GM10248 (cell line): ENCODE results near the gene ADGRV1.

ENCODE experiments used
- CTCF ChIA-PET: fragments of 300-600 bp; sonication (Branson Sonifier 250); formaldehyde crosslinking; extraction: SDS; loops from one replicate; lab custom pipeline; 2021; ENCODE audit warnings: antibody characterized with exemption; lab: Yijun Ruan, JAX
- POLR2A ChIA-PET: fragments of 350-650 bp; sonication (Branson Sonifier 250); formaldehyde crosslinking; extraction: SDS; loops from one replicate; lab custom pipeline; 2020; ENCODE audit warnings: antibody characterized with exemption; lab: Yijun Ruan, JAX
- DNase-seq: peaks from one replicate; pipeline ENCODE4 v3.0.0; 2012; ENCODE audit errors: extremely low spot score
- TF ChIP-seq, protein P1 (sequence below): IDR thresholded peaks from 2 replicates; pipeline ENCODE4 v1.5.1; 2012; ENCODE audit warnings: mild to moderate bottlenecking, low read depth; ENCODE audit errors: extremely low read depth, missing control alignments, control extremely low read depth

Gene ADGRV1

DNA sequence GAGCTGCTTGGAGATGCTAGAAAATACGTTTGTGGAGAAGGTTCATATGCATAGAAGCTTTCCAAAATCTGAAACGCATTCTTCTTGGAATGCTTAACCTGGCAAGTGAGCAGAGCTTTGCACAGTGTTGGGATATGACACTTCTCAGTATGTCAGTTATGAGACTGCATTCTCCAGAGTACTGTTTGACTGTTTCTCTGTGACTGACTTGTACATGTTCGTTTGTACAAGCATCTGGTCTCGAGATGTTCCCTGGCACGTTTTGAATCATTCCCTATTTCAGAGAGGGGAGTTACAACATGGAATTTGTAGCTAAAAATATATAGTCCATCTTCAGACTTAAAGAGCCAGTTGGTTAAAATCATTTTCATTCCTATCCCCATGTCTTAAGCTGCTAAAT lies 552.1 kb downstream of the ADGRV1 start:
- DNase-seq, result no peak
- CTCF ChIA-PET, result interaction anchor here (1.0 to 2.3 kb wide), 2 partner anchors 9 to 309 kb away, joined by 4 to 6 read pairs; no protein-coding TSS in a partner anchor
- TF ChIP-seq, protein P1, sequence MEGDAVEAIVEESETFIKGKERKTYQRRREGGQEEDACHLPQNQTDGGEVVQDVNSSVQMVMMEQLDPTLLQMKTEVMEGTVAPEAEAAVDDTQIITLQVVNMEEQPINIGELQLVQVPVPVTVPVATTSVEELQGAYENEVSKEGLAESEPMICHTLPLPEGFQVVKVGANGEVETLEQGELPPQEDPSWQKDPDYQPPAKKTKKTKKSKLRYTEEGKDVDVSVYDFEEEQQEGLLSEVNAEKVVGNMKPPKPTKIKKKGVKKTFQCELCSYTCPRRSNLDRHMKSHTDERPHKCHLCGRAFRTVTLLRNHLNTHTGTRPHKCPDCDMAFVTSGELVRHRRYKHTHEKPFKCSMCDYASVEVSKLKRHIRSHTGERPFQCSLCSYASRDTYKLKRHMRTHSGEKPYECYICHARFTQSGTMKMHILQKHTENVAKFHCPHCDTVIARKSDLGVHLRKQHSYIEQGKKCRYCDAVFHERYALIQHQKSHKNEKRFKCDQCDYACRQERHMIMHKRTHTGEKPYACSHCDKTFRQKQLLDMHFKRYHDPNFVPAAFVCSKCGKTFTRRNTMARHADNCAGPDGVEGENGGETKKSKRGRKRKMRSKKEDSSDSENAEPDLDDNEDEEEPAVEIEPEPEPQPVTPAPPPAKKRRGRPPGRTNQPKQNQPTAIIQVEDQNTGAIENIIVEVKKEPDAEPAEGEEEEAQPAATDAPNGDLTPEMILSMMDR, result no peak
- POLR2A ChIA-PET, result no interaction called here

DNA sequence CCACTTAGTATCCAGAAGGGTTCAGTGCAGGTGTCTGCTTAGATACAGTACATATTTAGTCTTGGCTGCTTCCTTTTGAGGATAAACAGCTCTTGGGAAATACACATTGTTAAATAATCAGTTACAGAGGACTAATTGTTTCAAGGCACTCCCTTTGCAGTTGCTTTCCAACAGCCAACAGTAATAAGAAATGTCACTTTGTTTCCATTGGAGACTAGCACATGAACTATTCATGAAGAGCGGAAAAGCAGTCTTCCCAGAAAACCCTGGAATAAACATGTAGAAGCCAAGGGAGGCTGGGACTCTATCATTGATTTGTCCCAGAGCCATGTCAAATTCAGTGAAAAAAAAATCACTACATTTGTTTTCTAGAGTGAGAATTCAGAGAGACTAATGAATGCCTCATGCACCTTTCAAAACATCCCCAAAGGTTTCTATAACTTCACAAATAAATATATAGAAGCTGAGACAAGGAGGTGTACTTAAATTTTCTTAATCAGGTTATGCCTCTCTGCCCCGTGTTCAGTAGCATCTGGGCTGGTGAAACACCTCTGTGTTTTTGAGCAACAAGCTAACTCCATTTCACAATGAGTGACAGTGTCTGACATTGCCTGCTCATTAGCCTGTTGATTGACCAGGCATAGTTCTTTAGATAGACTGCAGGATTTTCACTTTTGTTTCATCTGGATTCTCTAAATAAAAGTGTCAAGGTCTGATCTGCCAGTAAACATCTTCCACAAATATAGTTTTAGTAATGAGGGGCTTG lies 553.1 kb downstream of the ADGRV1 start:
- ChIA-PET CTCF (no interaction called here), POLR2A (no interaction called here)
- DNase-seq, result no peak
- TF ChIP-seq, protein P1, result no peak

DNA sequence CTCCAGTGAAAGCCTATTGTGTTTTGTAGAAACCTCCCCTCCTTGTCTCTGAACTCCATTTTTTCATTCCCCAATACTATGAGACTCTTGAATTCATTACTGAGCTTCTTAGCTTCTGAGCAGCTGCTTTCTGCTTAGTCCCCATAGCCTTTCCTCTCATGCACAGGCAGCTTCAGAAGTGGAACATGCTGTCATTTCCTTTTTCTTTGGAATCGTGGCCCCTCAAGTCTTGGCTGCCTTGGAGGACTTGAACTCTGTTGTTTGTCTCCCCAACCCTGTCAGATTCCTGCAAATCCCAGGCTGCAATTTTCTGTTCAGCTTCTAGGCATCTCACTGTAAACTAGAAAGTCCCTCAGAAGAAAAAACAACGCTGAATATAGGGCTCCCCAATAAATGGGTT lies 556.1 kb downstream of the ADGRV1 start:
- TF ChIP-seq, protein P1, result no peak
- no peak for DNase-seq
- CTCF ChIA-PET, result no interaction called here
- POLR2A ChIA-PET, result no interaction called here

GRCh38 chr5:91118354-91118753 lies 559.8 kb downstream of the ADGRV1 start:
- CTCF ChIA-PET, result no interaction called here
- POLR2A ChIA-PET, result no interaction called here

GRCh38 chr5:91118796-91119195 lies 560.2 kb downstream of the ADGRV1 start:
- DNase-seq, result no peak
- ChIA-PET CTCF (interaction anchor here (2.0 kb wide), 1 partner anchor 9 kb away, joined by 6 read pairs; no protein-coding TSS in a partner anchor), POLR2A (no interaction called here)
- TF ChIP-seq, protein P1, result no peak

More at GRCh38 chr5:91118354-91118753, 559.8 kb downstream of the ADGRV1 start:
- TF ChIP-seq, protein P1, result no peak
- DNase-seq, result no peak

DNA sequence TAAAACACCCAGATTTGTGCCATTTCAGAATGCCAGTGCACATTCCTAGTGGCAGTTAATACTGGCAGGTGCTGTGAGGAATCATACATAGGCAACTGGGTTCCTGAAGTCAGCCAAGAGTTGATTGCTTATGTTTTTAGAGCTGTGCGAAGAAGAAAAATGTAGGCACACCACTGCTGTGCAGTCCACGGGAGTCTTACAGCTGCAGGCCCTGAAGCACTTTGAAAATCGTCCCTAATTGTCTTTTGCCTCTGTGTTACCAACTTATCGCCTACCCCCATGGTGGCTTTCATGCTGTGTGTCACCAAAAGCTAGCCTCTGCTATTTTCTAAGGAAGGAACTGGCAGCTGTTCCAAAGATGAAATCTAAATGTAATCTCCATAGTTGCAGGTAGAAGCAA lies 560.6 kb downstream of the ADGRV1 start:
- TF ChIP-seq, protein P1, result no peak
- ChIA-PET CTCF (interaction anchor here (1.3 to 2.0 kb wide), 2 partner anchors 9 to 266 kb away, joined by 6 read pairs; no protein-coding TSS in a partner anchor), POLR2A (no interaction called here)
- no peak for DNase-seq
